Neural progenitor cell (in vitro differentiated cells): ENCODE results near the gene MOB2.

Experiments used
- EZH2 ChIP-seq: fragments of 200-600 bp; sonication (generic); IDR thresholded peaks from 2 replicates; pipeline ENCODE4 v1.6.1; 2017; ENCODE audit warnings: antibody characterized with exemption, mild to moderate bottlenecking, moderate library complexity
- TF ChIP-seq, protein P1 (sequence below): fragments of 200-600 bp; sonication (generic); IDR thresholded peaks from 2 replicates; pipeline ENCODE4 v1.5.1; 2017; ENCODE audit warnings: antibody characterized with exemption, mild to moderate bottlenecking

- TF ChIP-seq EZH2 = no peak
- TF ChIP-seq, protein P1, sequence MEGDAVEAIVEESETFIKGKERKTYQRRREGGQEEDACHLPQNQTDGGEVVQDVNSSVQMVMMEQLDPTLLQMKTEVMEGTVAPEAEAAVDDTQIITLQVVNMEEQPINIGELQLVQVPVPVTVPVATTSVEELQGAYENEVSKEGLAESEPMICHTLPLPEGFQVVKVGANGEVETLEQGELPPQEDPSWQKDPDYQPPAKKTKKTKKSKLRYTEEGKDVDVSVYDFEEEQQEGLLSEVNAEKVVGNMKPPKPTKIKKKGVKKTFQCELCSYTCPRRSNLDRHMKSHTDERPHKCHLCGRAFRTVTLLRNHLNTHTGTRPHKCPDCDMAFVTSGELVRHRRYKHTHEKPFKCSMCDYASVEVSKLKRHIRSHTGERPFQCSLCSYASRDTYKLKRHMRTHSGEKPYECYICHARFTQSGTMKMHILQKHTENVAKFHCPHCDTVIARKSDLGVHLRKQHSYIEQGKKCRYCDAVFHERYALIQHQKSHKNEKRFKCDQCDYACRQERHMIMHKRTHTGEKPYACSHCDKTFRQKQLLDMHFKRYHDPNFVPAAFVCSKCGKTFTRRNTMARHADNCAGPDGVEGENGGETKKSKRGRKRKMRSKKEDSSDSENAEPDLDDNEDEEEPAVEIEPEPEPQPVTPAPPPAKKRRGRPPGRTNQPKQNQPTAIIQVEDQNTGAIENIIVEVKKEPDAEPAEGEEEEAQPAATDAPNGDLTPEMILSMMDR = no peak
Measured at GRCh38 chr11:1498262-1498661, 11.7 kb upstream of the MOB2 start.
